ENCODE measurements around the gene RFPL4A. TPM values are rescaled to one million over a fixed set of nuclear protein-coding genes. Genes with fewer than 3 reads are reported as not detected.
"Not testable (repeated sequence)": the region's sequence is repeated elsewhere in the genome, so short reads cannot be mapped to it uniquely, and the experiment has no call there.

Gene RFPL4A
- total RNA-seq, 1 experiment from 2014 or later, result not detected

DNA sequence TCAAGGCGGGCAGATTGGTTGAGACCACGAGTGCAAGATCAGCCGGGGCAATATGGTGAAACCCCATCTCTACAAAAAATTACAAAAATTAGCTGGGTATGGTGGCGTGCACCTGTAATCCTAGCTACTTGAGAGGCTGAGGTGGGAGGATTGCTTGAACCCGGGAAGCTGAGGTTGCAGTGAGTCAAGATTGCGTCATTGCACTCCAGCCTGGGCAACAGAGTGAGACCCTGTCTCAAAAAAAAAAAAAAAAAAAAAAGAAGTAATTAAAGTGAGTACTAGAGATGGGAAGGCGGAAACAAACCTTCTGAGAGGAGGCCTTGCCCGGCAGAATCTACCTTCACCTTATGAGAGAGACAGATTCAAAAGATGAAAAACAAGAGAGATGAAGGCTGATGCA, 35.4 kb upstream of the RFPL4A start:
- H3K79me2 ChIP-seq (ENCODE audit: insufficient read depth, low read length), result no peaks in the 10 kb centered on the region
- TF ChIP-seq CTCF (conservative IDR thresholded peaks at IDR 0.05), result no peak
- H3K27ac ChIP-seq (ENCODE audit: insufficient read length, low read depth, low read length), result no peak overlapping the region
- no peak overlapping the region for H3K56ac ChIP-seq (ENCODE audit: insufficient read length, low read depth, low read length)
- no peak for DNase-seq
- H4K20me1 ChIP-seq (ENCODE audit: control insufficient read depth, insufficient read depth, insufficient read length), result no peaks in the 10 kb centered on the region
- H2BK5ac ChIP-seq (ENCODE audit: insufficient read length, low read length), result no peak overlapping the region
- no peaks in the 10 kb centered on the region for H3K27me3 ChIP-seq (ENCODE audit: insufficient read depth, low read length)
- no peak overlapping the region for H2BK120ac ChIP-seq (ENCODE audit: low read depth, low read length, poor library complexity, severe bottlenecking)
- no peak overlapping the region for H3K23ac ChIP-seq (ENCODE audit: insufficient read length, low read depth, low read length)
- H3K4me3 Mint-ChIP-seq, result no peak overlapping the region
- no peak overlapping the region for H3K4me2 ChIP-seq (ENCODE audit: insufficient read depth, insufficient read length, low read length)
- no peak overlapping the region for H4K91ac ChIP-seq (ENCODE audit: insufficient read length, low read depth, low read length)
- no peak overlapping the region for H3T11ph ChIP-seq (ENCODE audit: low read length)
- no peak overlapping the region for H4K8ac ChIP-seq (replicated peaks; ENCODE audit: insufficient read length, low read depth, low read length)
- peaks cover 4 to 43% (median 13%) of the 10 kb centered on the region in 3 experiments; a peak in 6 of 7 replicates for H3K36me3 Mint-ChIP-seq (ENCODE audit: insufficient read depth in 1 of 3, low read depth in 3 of 3)
- peaks cover 90 to 95% of the 10 kb centered on the region in 2 experiments for H3K9me3 Mint-ChIP-seq
- no peak overlapping the region for H3K9ac ChIP-seq (ENCODE audit: extremely low read depth, insufficient read length, low read length)
- H3K27me3 Mint-ChIP-seq (ENCODE audit: low read depth), result peaks cover 14% of the 10 kb centered on the region
- no CpG with 5 or more reads among the region's 8 CpGs for WGBS (ENCODE audit: extremely low coverage, insufficient read length, low lambda C conversion rate)
- H3K4me1 Mint-ChIP-seq, result no peaks in the 10 kb centered on the region
- no peak overlapping the region for H3K4ac ChIP-seq (ENCODE audit: low read depth, low read length)
- H2BK12ac ChIP-seq (ENCODE audit: insufficient read length, low read depth, low read length), result no peak overlapping the region
- H3K18ac ChIP-seq (ENCODE audit: insufficient read length, low read depth, low read length), result no peak overlapping the region
- no peak overlapping the region for H2BK15ac ChIP-seq (ENCODE audit: low read depth, low read length)
- no peak overlapping the region for H3K27ac Mint-ChIP-seq
- H3K23me2 ChIP-seq (ENCODE audit: insufficient read length, low read depth, low read length, poor library complexity, severe bottlenecking), result no peaks in the 10 kb centered on the region
- H3K14ac ChIP-seq (ENCODE audit: insufficient read depth, low read length), result no peak overlapping the region
- no peak overlapping the region for H4K5ac ChIP-seq (ENCODE audit: insufficient read length, low read depth, low read length)
- no peaks in the 10 kb centered on the region for H3K79me1 ChIP-seq (ENCODE audit: insufficient read depth, low read depth, low read length, poor library complexity, severe bottlenecking)
- H3K4me1 ChIP-seq (ENCODE audit: insufficient read depth, low read length), result no peaks in the 10 kb centered on the region
- no peak overlapping the region for H2AK5ac ChIP-seq (ENCODE audit: insufficient read length, low read length)
- H2BK20ac ChIP-seq (ENCODE audit: low read depth, low read length, poor library complexity, severe bottlenecking), result no peak overlapping the region
- H2AFZ ChIP-seq (ENCODE audit: low read length), result no peak overlapping the region
- peaks cover 81% of the 10 kb centered on the region for H3K9me3 ChIP-seq (ENCODE audit: control insufficient read depth, low read depth, low read length)

GRCh38 chr19:55730378-55730777, 28.5 kb upstream of the RFPL4A start:
- H2BK12ac ChIP-seq (ENCODE audit: insufficient read length, low read depth, low read length); H3K27me3 Mint-ChIP-seq (ENCODE audit: low read depth); H3K4ac ChIP-seq (ENCODE audit: low read depth, low read length); H3K27ac Mint-ChIP-seq; H3K23me2 ChIP-seq (ENCODE audit: insufficient read length, low read depth, low read length, poor library complexity, severe bottlenecking); H4K91ac ChIP-seq (ENCODE audit: insufficient read length, low read depth, low read length); H3T11ph ChIP-seq (ENCODE audit: low read length); H3K4me2 ChIP-seq (ENCODE audit: insufficient read depth, insufficient read length, low read length); H2AFZ ChIP-seq (ENCODE audit: low read length); H4K20me1 ChIP-seq (ENCODE audit: control insufficient read depth, insufficient read depth, insufficient read length); H3K79me2 ChIP-seq (ENCODE audit: insufficient read depth, low read length); H3K9ac ChIP-seq (ENCODE audit: extremely low read depth, insufficient read length, low read length); H3K27ac ChIP-seq (ENCODE audit: insufficient read length, low read depth, low read length); H2BK5ac ChIP-seq (ENCODE audit: insufficient read length, low read length); H3K79me1 ChIP-seq (ENCODE audit: insufficient read depth, low read depth, low read length, poor library complexity, severe bottlenecking); H2BK120ac ChIP-seq (ENCODE audit: low read depth, low read length, poor library complexity, severe bottlenecking); H4K5ac ChIP-seq (ENCODE audit: insufficient read length, low read depth, low read length); H2AK5ac ChIP-seq (ENCODE audit: insufficient read length, low read length); DNase-seq; H3K4me1 ChIP-seq (ENCODE audit: insufficient read depth, low read length); H3K4me3 Mint-ChIP-seq; H3K23ac ChIP-seq (ENCODE audit: insufficient read length, low read depth, low read length); H3K14ac ChIP-seq (ENCODE audit: insufficient read depth, low read length); H3K18ac ChIP-seq (ENCODE audit: insufficient read length, low read depth, low read length); H3K4me1 Mint-ChIP-seq; H3K27me3 ChIP-seq (ENCODE audit: insufficient read depth, low read length); H2BK15ac ChIP-seq (ENCODE audit: low read depth, low read length); H4K8ac ChIP-seq (replicated peaks; ENCODE audit: insufficient read length, low read depth, low read length); H3K56ac ChIP-seq (ENCODE audit: insufficient read length, low read depth, low read length); H2BK20ac ChIP-seq (ENCODE audit: low read depth, low read length, poor library complexity, severe bottlenecking): not testable (repeated sequence)
- Mint-ChIP-seq H3K9me3 (peaks cover 84 to 95% of the 10 kb centered on the region in 2 experiments), H3K36me3 (ENCODE audit: insufficient read depth in 1 of 3, low read depth in 3 of 3) (peaks cover 0 to 33% (median 14%) of the 10 kb centered on the region in 3 experiments; a peak in 5 of 7 replicates)
- no CpG with 5 or more reads among the region's 2 CpGs for WGBS (ENCODE audit: extremely low coverage, insufficient read length, low lambda C conversion rate)
- H3K9me3 ChIP-seq (ENCODE audit: control insufficient read depth, low read depth, low read length), result peaks cover 86% of the 10 kb centered on the region

Data from H9 (cell line).